Mammary epithelial cell (primary cell): ENCODE data around the gene DCHS2.

Experiments used
- CTCF ChIP-seq, 2 donors: IDR thresholded peaks in 1 of 2; conservative IDR thresholded peaks in 1 of 2; 2 replicates each; pipeline ENCODE4 v1.5.1; 2011 to 2012; ENCODE audit warnings: inconsistent platforms in 2 of 2, low read length in 2 of 2, mild to moderate bottlenecking in 2 of 2, control low read depth in 1 of 2, low read depth in 1 of 2; ENCODE audit not compliant: insufficient read depth in 1 of 2; ENCODE audit errors: extremely low read depth in 1 of 2
- EZH2 ChIP-seq: IDR thresholded peaks from 2 replicates; pipeline ENCODE4 v1.6.1; 2012; ENCODE audit warnings: low read length, inconsistent platforms, borderline replicate concordance

- no peak for TF ChIP-seq EZH2
- TF ChIP-seq CTCF (conservative IDR thresholded peaks at IDR 0.05 in 1 of 2, IDR thresholded peaks at IDR 0.05 in 1 of 2; ENCODE audit: extremely low read depth in 1 of 2, insufficient read depth in 1 of 2, low read depth in 1 of 2, low read length in 2 of 2), result no peak
Observed at GRCh38 chr4:154489558-154490233, 1.9 kb downstream of the DCHS2 start.
